Astrocyte of the cerebellum (primary cell): ENCODE data around the gene ODAM.
"Not testable (repeated sequence)": the region's sequence is repeated elsewhere in the genome, so short reads cannot be mapped to it uniquely, and the experiment has no call there.

Experiments
- DNase-seq: peaks from one replicate; pipeline ENCODE4 v3.0.0-alpha.2; 2011; ENCODE audit warnings: low read depth
- H3K4me3 ChIP-seq: 2 replicates; pipeline ENCODE4 v1.5.1; 2011; ENCODE audit warnings: mild to moderate bottlenecking, low read depth, low read length, moderate library complexity
- in situ Hi-C: cut with HindIII; loops from 2 replicates; pipeline ENCODE4 v1.10.0; 2017; ENCODE audit warnings: low sequenced_read_pairs
- TF ChIP-seq, protein P1 (sequence below): IDR thresholded peaks from 2 replicates; pipeline ENCODE4 v1.5.1; 2012; ENCODE audit warnings: low read length, low read depth, moderate library complexity, mild to moderate bottlenecking; ENCODE audit errors: missing control alignments

Gene ODAM

DNA sequence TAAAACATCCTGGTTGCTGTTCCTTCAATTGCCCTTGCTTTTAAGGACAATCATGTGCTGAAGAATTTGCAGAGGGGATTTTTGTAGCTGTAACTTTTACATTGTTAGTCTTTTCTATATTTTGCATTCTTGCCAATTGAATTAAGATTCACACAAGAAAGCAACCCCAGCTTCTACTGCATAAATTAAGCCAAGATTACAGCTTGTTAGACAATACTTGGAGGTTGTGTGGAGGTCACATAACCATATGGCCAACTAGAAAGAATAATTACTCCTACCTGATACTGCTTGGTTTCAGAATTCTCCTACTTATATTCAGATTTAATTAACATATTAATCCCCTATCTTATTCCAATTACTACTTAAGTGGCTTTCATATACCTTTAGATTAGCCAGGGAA lies 26.3 kb downstream of the ODAM start:
- in situ Hi-C loops, H3K4me3 ChIP-seq, DNase-seq: not testable (repeated sequence)

DNA sequence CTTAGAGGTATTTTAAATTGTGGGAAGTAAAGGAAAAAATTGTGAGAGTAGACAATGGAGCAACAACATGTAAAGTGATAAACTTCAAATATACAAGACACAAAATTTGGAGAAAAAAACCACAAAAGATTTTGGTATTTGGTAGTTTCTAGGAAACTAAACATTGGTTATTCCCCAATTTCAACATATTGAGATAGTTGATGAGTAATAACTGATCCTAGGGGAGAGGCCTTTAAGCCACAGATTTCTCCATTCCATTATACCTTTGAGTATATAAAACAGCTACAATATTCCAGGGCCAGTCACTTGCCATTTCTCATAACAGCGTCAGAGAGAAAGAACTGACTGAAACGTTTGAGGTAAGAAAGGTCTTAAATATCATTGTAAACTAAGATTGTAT lies 30.3 kb downstream of the ODAM start, which contains the start of gene FDCSP:
FDCSP (plus strand) TSS at position 301 of the 400 bp plus-strand sequence. CDS start 5,071 bp downstream, outside the sequence.
- no peak within 1 kb of the TSS for H3K4me3 ChIP-seq
- TF ChIP-seq, protein P1, sequence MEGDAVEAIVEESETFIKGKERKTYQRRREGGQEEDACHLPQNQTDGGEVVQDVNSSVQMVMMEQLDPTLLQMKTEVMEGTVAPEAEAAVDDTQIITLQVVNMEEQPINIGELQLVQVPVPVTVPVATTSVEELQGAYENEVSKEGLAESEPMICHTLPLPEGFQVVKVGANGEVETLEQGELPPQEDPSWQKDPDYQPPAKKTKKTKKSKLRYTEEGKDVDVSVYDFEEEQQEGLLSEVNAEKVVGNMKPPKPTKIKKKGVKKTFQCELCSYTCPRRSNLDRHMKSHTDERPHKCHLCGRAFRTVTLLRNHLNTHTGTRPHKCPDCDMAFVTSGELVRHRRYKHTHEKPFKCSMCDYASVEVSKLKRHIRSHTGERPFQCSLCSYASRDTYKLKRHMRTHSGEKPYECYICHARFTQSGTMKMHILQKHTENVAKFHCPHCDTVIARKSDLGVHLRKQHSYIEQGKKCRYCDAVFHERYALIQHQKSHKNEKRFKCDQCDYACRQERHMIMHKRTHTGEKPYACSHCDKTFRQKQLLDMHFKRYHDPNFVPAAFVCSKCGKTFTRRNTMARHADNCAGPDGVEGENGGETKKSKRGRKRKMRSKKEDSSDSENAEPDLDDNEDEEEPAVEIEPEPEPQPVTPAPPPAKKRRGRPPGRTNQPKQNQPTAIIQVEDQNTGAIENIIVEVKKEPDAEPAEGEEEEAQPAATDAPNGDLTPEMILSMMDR, result no peak
- DNase-seq, result no peak
- in situ Hi-C loops, result no loop called here

DNA sequence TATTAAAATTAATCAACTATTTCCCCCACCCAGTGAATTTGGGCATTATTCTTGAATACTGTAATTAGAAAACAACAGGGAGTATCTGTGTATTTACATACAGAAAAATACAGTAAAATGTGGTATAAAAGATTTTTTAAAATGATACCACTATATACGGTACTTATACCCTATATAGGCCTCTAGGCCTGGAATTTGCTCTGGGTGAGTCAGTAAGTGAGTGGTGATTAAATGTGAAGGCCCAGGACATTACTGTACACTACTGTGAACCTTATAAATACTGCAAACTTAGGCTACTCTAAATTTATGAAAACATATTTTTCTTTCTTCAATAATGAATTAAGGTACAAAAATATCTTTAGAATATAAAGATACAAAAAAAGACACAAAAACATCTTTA lies 40.6 kb downstream of the ODAM start:
- in situ Hi-C loops, result no loop called here
- DNase-seq, result no peak
- no peak overlapping the region for H3K4me3 ChIP-seq
- TF ChIP-seq, protein P1, result no peak

DNA sequence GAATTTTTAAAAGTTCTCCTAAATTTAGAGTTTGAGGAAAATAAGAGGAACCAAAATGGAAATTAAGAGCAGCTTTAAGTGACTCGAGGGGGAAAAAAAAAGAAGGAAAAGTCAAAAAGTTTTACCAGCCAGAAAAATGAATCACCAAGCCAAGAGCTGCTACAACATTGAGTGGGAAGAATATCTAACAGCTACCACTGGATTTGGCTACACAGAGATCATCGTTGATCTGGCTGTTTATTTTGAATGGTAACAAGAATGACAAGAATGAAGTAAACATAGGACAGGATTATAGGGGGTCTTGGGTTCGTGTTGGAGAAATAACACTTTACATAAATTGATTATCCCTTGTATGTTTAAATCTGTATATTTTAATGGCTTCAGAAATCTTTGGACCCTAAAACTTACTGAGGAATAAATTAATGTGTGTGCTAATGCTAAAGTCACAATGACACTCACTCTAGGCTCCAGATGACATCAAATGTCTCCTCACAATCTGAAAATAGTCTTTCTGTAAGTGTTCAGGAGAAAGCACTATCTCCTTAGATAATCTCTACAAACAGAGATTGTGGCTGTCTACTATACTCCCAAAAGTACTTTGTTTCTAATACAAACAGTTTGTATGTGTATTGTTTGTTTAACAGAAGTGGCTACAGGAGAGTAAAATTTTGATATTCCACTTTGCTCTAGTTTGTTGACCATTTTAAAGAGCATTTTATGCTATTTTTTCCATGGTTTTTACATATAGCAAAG lies 43.8 kb downstream of the ODAM start:
- no peak overlapping the region for H3K4me3 ChIP-seq
- DNase-seq, result no peak
- in situ Hi-C loops, result no loop called here
- TF ChIP-seq, protein P1, result no peak

DNA sequence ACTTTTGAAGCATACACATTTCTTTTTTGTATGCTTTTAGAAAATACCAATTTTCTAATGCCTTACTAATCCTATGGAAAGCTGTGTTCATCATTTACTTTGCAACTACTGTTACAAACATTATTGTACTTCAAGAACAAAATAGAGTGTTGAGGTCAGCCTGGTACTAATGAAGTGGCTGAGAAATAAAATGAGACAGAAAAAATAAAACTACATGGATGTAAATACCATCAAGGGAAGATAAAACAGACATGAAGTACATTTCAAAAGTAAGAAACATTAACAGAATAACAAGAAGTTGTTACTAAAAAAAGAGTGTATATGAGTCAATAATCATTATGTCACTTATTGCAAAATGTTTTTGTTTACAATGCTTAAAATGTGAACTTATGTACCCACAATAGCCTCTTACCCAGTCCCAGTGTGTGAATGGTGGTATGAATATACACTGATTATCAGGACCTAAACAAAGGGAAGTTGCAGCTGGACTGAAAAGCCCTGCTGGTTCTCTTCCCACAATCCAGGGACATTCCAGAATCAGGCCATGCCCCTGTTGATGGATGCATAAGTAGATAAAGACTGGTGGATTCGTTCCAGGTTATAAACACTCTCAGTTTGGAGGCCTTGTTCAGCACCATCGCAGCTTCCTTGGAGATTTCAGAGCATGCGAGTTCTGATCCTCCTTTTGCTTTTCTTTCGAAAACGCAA lies 44.5 kb downstream of the ODAM start:
- no peak overlapping the region for H3K4me3 ChIP-seq
- in situ Hi-C loops, result no loop called here
- DNase-seq, result no peak
- TF ChIP-seq, protein P1, result no peak

DNA sequence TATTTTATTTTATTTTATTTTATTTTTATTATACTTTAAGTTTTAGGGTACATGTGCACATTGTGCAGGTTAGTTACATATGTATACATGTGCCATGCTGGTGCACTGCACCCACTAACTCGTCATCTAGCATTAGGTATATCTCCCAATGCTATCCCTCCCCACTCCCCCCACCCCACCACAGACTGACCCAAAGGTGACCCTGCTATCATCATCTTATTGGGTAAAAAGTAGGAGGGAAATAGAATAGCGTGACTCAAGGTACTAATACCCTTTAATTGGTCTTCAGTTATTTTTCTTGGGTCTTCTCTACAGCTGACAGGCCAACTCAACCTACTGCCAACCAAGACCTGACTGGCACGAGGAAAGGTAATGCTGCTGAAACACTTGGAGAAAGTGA lies 46.8 kb downstream of the ODAM start, which contains the start of gene CSN3:
CSN3 (plus strand) TSS at position 301 of the 400 bp plus-strand sequence. CDS start 2,223 bp downstream, outside the sequence.
- in situ Hi-C loops, DNase-seq, H3K4me3 ChIP-seq: not testable (repeated sequence)

DNA sequence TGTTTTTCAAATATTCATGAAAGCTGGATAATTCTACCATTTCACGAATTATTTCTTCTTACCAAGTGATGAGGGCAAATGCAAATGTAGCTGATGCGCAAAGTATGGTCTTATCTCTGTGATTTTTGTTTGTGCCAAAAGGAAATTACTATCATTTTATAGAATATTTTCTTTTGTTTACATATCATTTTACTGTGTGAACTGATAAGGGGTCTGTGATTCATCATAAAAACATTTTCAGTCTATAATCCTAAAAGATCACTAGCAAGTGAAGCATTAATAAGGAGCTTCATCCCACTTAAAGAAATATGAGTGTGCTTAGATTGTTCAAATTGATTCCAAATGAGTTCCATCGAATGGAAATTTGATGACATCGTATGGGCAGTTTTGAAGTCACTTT lies 47.6 kb downstream of the ODAM start:
- DNase-seq, result no peak
- no peak overlapping the region for H3K4me3 ChIP-seq
- in situ Hi-C loops, result no loop called here

More for the DNA sequence above, 47.6 kb downstream of the ODAM start:
- TF ChIP-seq, protein P1, result no peak
